VCaP (cell line): Measurements from ENCODE around the gene PSEN2.
"Not testable (repeated sequence)": the region's sequence is repeated elsewhere in the genome, so short reads cannot be mapped to it uniquely, and the experiment has no call there.

Experiments used
- H3K27ac ChIP-seq: fragments of 450-650 bp; 2 replicates; pipeline ENCODE4 v1.5.1; 2017
- CTCF ChIP-seq: fragments of 450-650 bp; conservative IDR thresholded peaks from 2 replicates; pipeline ENCODE4 v1.5.1; 2017; ENCODE audit warnings: mild to moderate bottlenecking, moderate library complexity

PSEN2 gene

GRCh38 chr1:226919587-226919986, 49.2 kb downstream of the PSEN2 start:
- TF ChIP-seq CTCF: no peak
- no peak overlapping the region; the same call in 1 of the 2 replicates for H3K27ac ChIP-seq

DNA sequence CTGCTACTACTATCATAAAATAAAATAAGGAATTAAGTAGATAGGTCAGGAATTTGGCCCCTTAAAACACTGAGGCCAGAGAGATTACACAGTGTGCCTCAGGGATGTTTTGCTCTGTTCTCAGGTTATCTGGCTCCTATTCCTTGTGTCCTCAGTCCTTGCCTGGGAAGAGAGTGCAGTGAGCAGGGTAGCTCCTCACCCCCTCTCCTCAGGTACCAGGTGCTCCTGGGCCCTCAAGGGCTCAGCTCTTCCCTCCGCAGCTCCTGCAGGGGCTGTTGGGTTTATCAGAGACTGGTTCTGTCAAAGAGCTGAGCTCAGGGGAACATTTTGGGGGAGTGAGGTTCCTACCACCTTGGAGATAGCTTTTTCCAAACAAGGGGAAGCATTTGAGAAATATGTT, 49.6 kb downstream of the PSEN2 start:
- TF ChIP-seq CTCF: no peak
- H3K27ac ChIP-seq: peak overlapping the region; percentile 14; the same call in 1 of the 2 replicates

DNA sequence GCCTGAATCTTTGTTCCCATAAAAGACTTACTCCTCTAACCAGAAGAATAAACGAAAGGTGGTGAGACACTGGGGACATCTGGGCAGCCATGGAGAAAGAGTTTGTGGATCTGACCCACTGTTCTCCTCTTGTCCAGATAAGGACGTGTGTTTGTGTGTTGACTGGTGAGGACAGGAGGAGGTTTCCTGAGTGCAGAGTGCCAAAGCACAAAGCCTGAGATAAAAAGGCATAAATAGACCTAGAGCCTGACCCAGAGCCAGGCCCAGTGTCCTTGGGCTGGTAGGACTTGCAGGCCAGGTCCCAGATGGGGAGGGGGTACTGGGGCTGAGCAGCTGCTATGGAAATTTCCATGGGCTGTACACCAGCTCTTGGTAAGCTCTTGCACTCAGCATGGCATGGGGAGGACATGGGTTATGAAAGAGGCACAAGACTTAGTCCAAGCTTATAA, 50.1 kb downstream of the PSEN2 start:
- H3K27ac ChIP-seq: peak overlapping the region; percentile 14; the same call in 1 of the 2 replicates
- no peak for TF ChIP-seq CTCF

GRCh38 chr1:226921504-226921903, 51.1 kb downstream of the PSEN2 start:
- TF ChIP-seq CTCF: no peak
- no peak overlapping the region for H3K27ac ChIP-seq

DNA sequence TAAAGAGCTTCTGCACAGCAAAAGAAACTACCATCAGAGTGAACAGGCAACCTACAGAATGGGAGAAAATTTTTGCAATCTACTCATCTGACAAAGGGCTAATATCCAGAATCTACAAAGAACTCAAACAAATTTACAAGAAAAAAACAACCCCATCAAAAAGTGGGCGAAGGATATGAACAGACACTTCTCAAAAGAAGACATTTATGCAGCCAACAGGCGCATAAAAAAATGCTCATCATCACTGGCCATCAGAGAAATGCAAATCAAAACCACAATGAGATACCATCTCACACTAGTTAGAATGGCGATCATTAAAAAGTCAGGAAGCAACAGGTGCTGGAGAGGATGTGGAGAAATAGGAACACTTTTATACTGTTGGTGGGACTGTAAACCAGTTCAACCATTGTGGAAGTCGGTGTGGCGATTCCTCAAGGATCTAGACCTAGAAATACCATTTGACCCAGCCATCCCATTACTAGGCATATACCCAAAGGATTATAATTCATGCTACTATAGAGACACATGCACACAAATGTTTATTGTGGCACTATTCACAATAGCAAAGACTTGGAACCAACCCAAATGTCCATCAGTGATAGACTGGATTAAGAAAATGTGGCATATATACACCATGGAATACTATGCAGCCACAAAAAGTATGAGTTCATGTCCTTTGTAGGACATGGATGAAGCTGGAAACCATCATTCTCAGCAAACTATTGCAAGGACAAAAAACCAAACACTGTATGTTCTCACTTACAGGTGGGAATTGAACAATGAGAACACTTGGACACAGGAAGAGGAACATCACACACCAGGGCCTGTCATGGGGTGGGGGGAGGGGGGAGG, 59.1 kb downstream of the PSEN2 start:
- not testable (repeated sequence) for H3K27ac ChIP-seq

- TF ChIP-seq CTCF: no peak
- H3K27ac ChIP-seq: no peak overlapping the region
Observed at GRCh38 chr1:226934483-226935237, 64.2 kb downstream of the PSEN2 start.

- H3K27ac ChIP-seq: peak overlapping the region; percentile 98
Observed at GRCh38 chr1:226937940-226938725, 67.7 kb downstream of the PSEN2 start.

More at GRCh38 chr1:226937940-226938725, 67.7 kb downstream of the PSEN2 start:
- TF ChIP-seq CTCF: no peak
